Esophagus muscularis mucosa (tissue), 4 donors: Measurements from ENCODE around the gene MAMDC2. TPM values are rescaled to one million over a fixed set of nuclear protein-coding genes. Genes with fewer than 3 reads are reported as not detected.

Source experiments
- DNase-seq: peaks from one replicate; pipeline ENCODE4 v3.0.0-alpha.2; 2017; ENCODE audit errors: extremely low spot score
- H3K27ac ChIP-seq, 4 donors: fragments of 200-600 bp; sonication (generic); replicated peaks in 1 of 4; 1 replicate in 3 of 4; 2 replicates in 1 of 4; pipeline ENCODE4 v1.5.1; 2016 to 2019; ENCODE audit warnings: mild to moderate bottlenecking in 1 of 4
- H3K27me3 ChIP-seq, 4 donors: fragments of 200-600 bp; sonication (generic); one replicate each; pipeline versions ENCODE4 v1.5.1 to v1.6.0; 2016 to 2019
- H3K36me3 ChIP-seq, 4 donors: fragments of 200-600 bp; sonication (generic); one replicate each; pipeline ENCODE4 v1.5.1; 2016 to 2019
- H3K4me1 ChIP-seq, 4 donors: fragments of 200-600 bp; sonication (generic); one replicate each; pipeline ENCODE4 v1.5.1; 2016 to 2019
- H3K4me3 ChIP-seq, 4 donors: fragments of 200-600 bp; sonication (generic); 1 replicate in 2 of 4; 2 replicates in 2 of 4; pipeline ENCODE4 v1.5.1; 2016 to 2019; ENCODE audit warnings: mild to moderate bottlenecking in 4 of 4, moderate library complexity in 1 of 4
- H3K9me3 ChIP-seq, 4 donors: fragments of 200-600 bp; sonication (generic); 1 replicate in 3 of 4; 2 replicates in 1 of 4; pipeline ENCODE4 v1.5.1; 2016 to 2019
- CTCF ChIP-seq, 3 experiments: fragments of 200-600 bp in 2 of 3; fragments of 450-650 bp in 1 of 3; sonication (generic) in 2 of 3; IDR thresholded peaks; one replicate each; pipeline ENCODE4 v1.5.1; 2017 to 2019; ENCODE audit warnings: antibody characterized with exemption in 3 of 3, mild to moderate bottlenecking in 2 of 3, moderate library complexity in 1 of 3
- EP300 ChIP-seq: sonication (generic); formaldehyde crosslinking; IDR thresholded peaks from one replicate; pipeline ENCODE4 v1.6.1; 2017; ENCODE audit warnings: antibody characterized with exemption
- POLR2A ChIP-seq: fragments of 450-650 bp; IDR thresholded peaks from one replicate; pipeline ENCODE4 v1.6.1; 2017; ENCODE audit warnings: antibody characterized with exemption, moderate library complexity, mild to moderate bottlenecking, low read depth
- POLR2AphosphoS5 ChIP-seq, 2 donors: sonication (generic); formaldehyde crosslinking; IDR thresholded peaks; one replicate each; pipeline ENCODE4 v1.6.1; 2017; ENCODE audit warnings: antibody characterized with exemption in 2 of 2
- WGBS: methylation state at CpG from one replicate; pipeline ENCODE4 v1.1.5; 2018; 5-methylcytosine and 5-hydroxymethylcytosine counted together
- intact Hi-C: fragments of 100-400 bp; cut with DNase I; formaldehyde crosslinking; loops from one replicate; pipeline ENCODE4 v1.15.1; 2023
- total RNA-seq, 4 donors: library from RNA; depleted of rRNA; stranded (reverse); fragments of >200 nt; gene quantifications; one replicate each; pipeline versions ENCODE4 v1.1.0 to v1.2.1, GENCODE V29; 2016

MAMDC2 gene
- total RNA-seq, 4 donors from 2014 or later: 115 to 147 (median 126) TPM

- H3K9me3 ChIP-seq: no peaks in the 10 kb centered on the region
- intact Hi-C loops: no loop called here
- H3K36me3 ChIP-seq: no peaks in the 10 kb centered on the region
- H3K27me3 ChIP-seq: no peaks in the 10 kb centered on the region
- 90% methylated on average over 1 of the region's 1 CpG for WGBS
- TF ChIP-seq EP300 (no peak), CTCF (IDR thresholded peaks at IDR 0.05) (no peak), POLR2A (no peak), POLR2AphosphoS5 (IDR thresholded peaks at IDR 0.05) (no peak)
- no peak overlapping the region for H3K4me3 ChIP-seq
- no peak overlapping the region for H3K27ac ChIP-seq
- H3K4me1 ChIP-seq: peaks cover 0 to 20% (median 16%) of the 10 kb centered on the region in 4 donors
- no peak for DNase-seq
Measured at GRCh38 chr9:70015099-70015498, 28.5 kb upstream of the MAMDC2 start.

GRCh38 chr9:70020217-70020616, 23.4 kb upstream of the MAMDC2 start:
- no peaks in the 10 kb centered on the region for H3K9me3 ChIP-seq
- no peak for DNase-seq
- intact Hi-C loops: no loop called here
- peaks cover 0 to 19% (median 14%) of the 10 kb centered on the region in 4 donors for H3K4me1 ChIP-seq
- no peak overlapping the region for H3K27ac ChIP-seq
- H3K36me3 ChIP-seq: no peaks in the 10 kb centered on the region
- 96% methylated on average over 5 of the region's 5 CpGs for WGBS
- no peaks in the 10 kb centered on the region for H3K27me3 ChIP-seq
- TF ChIP-seq POLR2AphosphoS5 (IDR thresholded peaks at IDR 0.05): no peak
- no peak for TF ChIP-seq EP300
- no peak for TF ChIP-seq POLR2A
- TF ChIP-seq CTCF (IDR thresholded peaks at IDR 0.05): no peak
- no peak overlapping the region for H3K4me3 ChIP-seq

GRCh38 chr9:70020991-70021571, 22.6 kb upstream of the MAMDC2 start:
- Histone ChIP-seq H3K9me3 (no peaks in the 10 kb centered on the region), H3K27ac (no peak overlapping the region), H3K36me3 (no peaks in the 10 kb centered on the region), H3K27me3 (no peaks in the 10 kb centered on the region), H3K4me1 (peaks cover 0 to 19% (median 14%) of the 10 kb centered on the region in 4 donors), H3K4me3 (no peak overlapping the region)
- intact Hi-C loops: no loop called here
- TF ChIP-seq POLR2AphosphoS5 (IDR thresholded peaks at IDR 0.05): no peak
- no peak for TF ChIP-seq EP300
- no peak for TF ChIP-seq CTCF (IDR thresholded peaks at IDR 0.05)
- TF ChIP-seq POLR2A: no peak
- no peak for DNase-seq
- 49% methylated on average over 5 of the region's 5 CpGs for WGBS

- TF ChIP-seq CTCF (IDR thresholded peaks at IDR 0.05) (no peak), POLR2AphosphoS5 (IDR thresholded peaks at IDR 0.05) (no peak), EP300 (no peak), POLR2A (no peak)
- WGBS: 68% methylated on average over 4 of the region's 5 CpGs
- peaks cover 0 to 12% (median 1%) of the 10 kb centered on the region in 4 donors for H3K4me1 ChIP-seq
- DNase-seq: no peak
- H3K27me3 ChIP-seq: no peaks in the 10 kb centered on the region
- no peak overlapping the region for H3K4me3 ChIP-seq
- H3K36me3 ChIP-seq: no peaks in the 10 kb centered on the region
- intact Hi-C loops: no loop called here
- H3K27ac ChIP-seq: no peak overlapping the region
- H3K9me3 ChIP-seq: no peaks in the 10 kb centered on the region
Measured at GRCh38 chr9:70028287-70028686, 15.4 kb upstream of the MAMDC2 start.

- Histone ChIP-seq H3K4me3 (no peak overlapping the region), H3K27ac (no peak overlapping the region), H3K27me3 (no peaks in the 10 kb centered on the region), H3K4me1 (peaks cover 0 to 21% (median 8%) of the 10 kb centered on the region in 4 donors), H3K36me3 (no peaks in the 10 kb centered on the region), H3K9me3 (no peaks in the 10 kb centered on the region)
- intact Hi-C loops: no loop called here
- TF ChIP-seq POLR2A: no peak
- no peak for TF ChIP-seq EP300
- TF ChIP-seq POLR2AphosphoS5 (IDR thresholded peaks at IDR 0.05): no peak
- no peak for TF ChIP-seq CTCF (IDR thresholded peaks at IDR 0.05)
- DNase-seq: no peak
- WGBS: 79% methylated on average over 1 of the region's 1 CpG
Measured at GRCh38 chr9:70030156-70030555, 13.5 kb upstream of the MAMDC2 start.
